Measurements from ENCODE around the gene DPYD. TPM values are rescaled to one million over a fixed set of nuclear protein-coding genes. Genes with fewer than 3 reads are reported as not detected.

DPYD gene
- total and polyA plus RNA-seq, 2 donors from 2014 or later: 4.9 to 41.6 TPM

DNA sequence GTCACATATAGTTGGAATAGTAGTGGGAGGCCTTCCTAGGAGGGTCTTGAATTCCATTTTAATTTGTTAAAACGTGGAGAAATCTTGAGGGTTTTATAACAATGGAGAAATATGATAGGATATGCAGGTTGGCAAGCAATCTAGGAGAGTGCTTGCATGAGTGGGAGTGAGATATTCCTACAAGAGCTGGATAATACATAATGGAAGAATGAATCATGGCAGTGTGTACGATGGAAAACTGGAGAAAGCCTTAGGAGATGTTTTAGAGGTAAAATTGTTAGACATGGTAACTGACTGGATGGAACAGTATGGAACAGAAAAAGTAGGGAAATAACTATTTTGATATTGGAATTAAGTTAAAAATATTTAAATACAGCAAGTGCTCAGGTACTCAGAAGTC, 846.9 kb downstream of the DPYD start:
- FAIRE-seq (no peak), DNase-seq (no peak)
- Histone ChIP-seq H3K27me3 (ENCODE audit: control insufficient read depth, insufficient read depth, low read length) (no peaks in the 10 kb centered on the region), H3K4me1 (ENCODE audit: control insufficient read depth in 2 of 3, insufficient read depth in 2 of 3, low read depth in 1 of 3, low read length in 3 of 3) (no peaks in the 10 kb centered on the region), H3K4me3 (ENCODE audit: low read length in 3 of 3) (no peak overlapping the region), H3K27ac (ENCODE audit: low read depth in 2 of 2, low read length in 2 of 2) (no peak overlapping the region), H3K9me3 (ENCODE audit: control insufficient read depth in 2 of 3, insufficient read depth in 1 of 3, low read length in 3 of 3) (no peaks in the 10 kb centered on the region), H3K36me3 (ENCODE audit: control insufficient read depth in 2 of 3, insufficient read depth in 3 of 3, low read length in 3 of 3) (no peaks in the 10 kb centered on the region), H3K9ac (ENCODE audit: low read length in 3 of 3) (no peak overlapping the region)
- TF ChIP-seq CTCF (IDR thresholded peaks at IDR 0.05; ENCODE audit: borderline replicate concordance, extremely low read depth, insufficient read depth): no peak
- intact Hi-C loops (cut with DNase I): no loop called here

GRCh38 chr1:97073169-97073568, 847.7 kb downstream of the DPYD start:
- Histone ChIP-seq H3K4me3 (ENCODE audit: low read length in 3 of 3) (no peak overlapping the region), H3K4me1 (ENCODE audit: control insufficient read depth in 2 of 3, insufficient read depth in 2 of 3, low read depth in 1 of 3, low read length in 3 of 3) (no peaks in the 10 kb centered on the region), H3K27me3 (ENCODE audit: control insufficient read depth, insufficient read depth, low read length) (no peaks in the 10 kb centered on the region), H3K9me3 (ENCODE audit: control insufficient read depth in 2 of 3, insufficient read depth in 1 of 3, low read length in 3 of 3) (no peaks in the 10 kb centered on the region), H3K9ac (ENCODE audit: low read length in 3 of 3) (no peak overlapping the region), H3K36me3 (ENCODE audit: control insufficient read depth in 2 of 3, insufficient read depth in 3 of 3, low read length in 3 of 3) (no peaks in the 10 kb centered on the region), H3K27ac (ENCODE audit: low read depth in 2 of 2, low read length in 2 of 2) (no peak overlapping the region)
- DNase-seq (no peak), FAIRE-seq (peak; percentile 56)
- intact Hi-C loops (cut with DNase I): no loop called here
- no peak for TF ChIP-seq CTCF (IDR thresholded peaks at IDR 0.05; ENCODE audit: borderline replicate concordance, extremely low read depth, insufficient read depth)

GRCh38 chr1:97071173-97071572, 849.7 kb downstream of the DPYD start:
- Histone ChIP-seq H3K36me3 (ENCODE audit: control insufficient read depth in 2 of 3, insufficient read depth in 3 of 3, low read length in 3 of 3) (no peaks in the 10 kb centered on the region), H3K27me3 (ENCODE audit: control insufficient read depth, insufficient read depth, low read length) (no peaks in the 10 kb centered on the region), H3K27ac (ENCODE audit: low read depth in 2 of 2, low read length in 2 of 2) (no peak overlapping the region), H3K9ac (ENCODE audit: low read length in 3 of 3) (no peak overlapping the region), H3K4me1 (ENCODE audit: control insufficient read depth in 2 of 3, insufficient read depth in 2 of 3, low read depth in 1 of 3, low read length in 3 of 3) (no peaks in the 10 kb centered on the region), H3K4me3 (ENCODE audit: low read length in 3 of 3) (no peak overlapping the region), H3K9me3 (ENCODE audit: control insufficient read depth in 2 of 3, insufficient read depth in 1 of 3, low read length in 3 of 3) (peaks cover 0 to 5% (median under 1%) of the 10 kb centered on the region in 3 donors)
- no peak for TF ChIP-seq CTCF (IDR thresholded peaks at IDR 0.05; ENCODE audit: borderline replicate concordance, extremely low read depth, insufficient read depth)
- intact Hi-C loops (cut with DNase I): no loop called here
- FAIRE-seq: no peak
- DNase-seq: peak in 1 of 5 donors; percentile 7

- FAIRE-seq (no peak), DNase-seq (no peak)
- intact Hi-C loops (cut with DNase I): no loop called here
- Histone ChIP-seq H3K36me3 (ENCODE audit: control insufficient read depth in 2 of 3, insufficient read depth in 3 of 3, low read length in 3 of 3) (no peaks in the 10 kb centered on the region), H3K27ac (ENCODE audit: low read depth in 2 of 2, low read length in 2 of 2) (no peak overlapping the region), H3K27me3 (ENCODE audit: control insufficient read depth, insufficient read depth, low read length) (no peaks in the 10 kb centered on the region), H3K4me1 (ENCODE audit: control insufficient read depth in 2 of 3, insufficient read depth in 2 of 3, low read depth in 1 of 3, low read length in 3 of 3) (no peaks in the 10 kb centered on the region), H3K9me3 (ENCODE audit: control insufficient read depth in 2 of 3, insufficient read depth in 1 of 3, low read length in 3 of 3) (peaks cover 0 to 5% (median 1%) of the 10 kb centered on the region in 3 donors), H3K4me3 (ENCODE audit: low read length in 3 of 3) (no peak overlapping the region), H3K9ac (ENCODE audit: low read length in 3 of 3) (no peak overlapping the region)
- no peak for TF ChIP-seq CTCF (IDR thresholded peaks at IDR 0.05; ENCODE audit: borderline replicate concordance, extremely low read depth, insufficient read depth)
These were observed 850.5 kb downstream of the DPYD start for GRCh38 chr1:97070376-97070775.

Measured in kidney (tissue), 14 donors.